Measurements from ENCODE around the gene P2RX7.
A peak's percentile ranks its signal among the peaks of the same experiment; 100 is the strongest.

Gene P2RX7

GRCh38 chr12:121132601-121133481 is at the start of gene P2RX7:
TSS of gene P2RX7 (plus strand) at chr12:121132876. CDS start at chr12:121132971, 95 bp downstream.
- DNase-seq (ENCODE audit: low spot score), result peak; percentile 89

DNA sequence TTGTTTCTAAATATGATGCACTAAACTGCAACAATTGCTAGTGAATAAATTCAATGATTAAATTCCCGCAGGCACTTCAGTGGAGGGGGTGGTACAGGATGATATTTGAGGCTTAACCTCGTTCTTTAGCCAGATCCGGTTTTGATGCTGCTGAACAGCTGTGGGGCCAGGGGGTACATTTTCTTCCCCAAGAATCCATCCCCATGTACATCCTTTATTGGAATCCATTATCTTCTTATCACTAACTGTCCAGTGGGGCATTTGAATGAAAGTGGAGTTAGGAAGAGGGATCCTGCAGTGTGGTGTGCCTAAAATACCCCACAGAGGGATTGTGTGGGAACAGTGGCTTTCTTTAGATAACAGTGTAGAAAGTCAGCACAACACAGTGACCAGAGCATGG is 48.4 kb upstream of the P2RX7 start:
- DNase-seq (ENCODE audit: low spot score), result no peak

DNA sequence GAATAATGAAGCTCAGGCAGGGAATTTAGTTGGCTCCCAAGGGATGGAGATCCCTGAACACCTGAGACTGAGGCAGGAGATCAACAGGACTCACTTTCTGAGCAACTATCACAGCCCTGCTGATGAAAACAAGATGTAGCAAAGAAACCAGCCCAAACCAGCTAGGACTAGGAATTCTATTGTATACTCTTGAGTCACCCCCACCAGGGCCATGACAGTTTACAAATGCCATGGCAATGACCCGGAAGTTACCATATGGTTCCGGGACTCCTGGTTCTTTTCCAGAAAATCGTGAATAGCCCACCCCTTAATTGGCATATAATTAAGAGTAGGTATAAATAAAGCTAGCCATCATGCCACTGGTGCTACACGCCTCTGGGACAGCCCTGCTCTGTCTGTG is 47.6 kb upstream of the P2RX7 start:
- no peak for DNase-seq (ENCODE audit: low spot score)

DNA sequence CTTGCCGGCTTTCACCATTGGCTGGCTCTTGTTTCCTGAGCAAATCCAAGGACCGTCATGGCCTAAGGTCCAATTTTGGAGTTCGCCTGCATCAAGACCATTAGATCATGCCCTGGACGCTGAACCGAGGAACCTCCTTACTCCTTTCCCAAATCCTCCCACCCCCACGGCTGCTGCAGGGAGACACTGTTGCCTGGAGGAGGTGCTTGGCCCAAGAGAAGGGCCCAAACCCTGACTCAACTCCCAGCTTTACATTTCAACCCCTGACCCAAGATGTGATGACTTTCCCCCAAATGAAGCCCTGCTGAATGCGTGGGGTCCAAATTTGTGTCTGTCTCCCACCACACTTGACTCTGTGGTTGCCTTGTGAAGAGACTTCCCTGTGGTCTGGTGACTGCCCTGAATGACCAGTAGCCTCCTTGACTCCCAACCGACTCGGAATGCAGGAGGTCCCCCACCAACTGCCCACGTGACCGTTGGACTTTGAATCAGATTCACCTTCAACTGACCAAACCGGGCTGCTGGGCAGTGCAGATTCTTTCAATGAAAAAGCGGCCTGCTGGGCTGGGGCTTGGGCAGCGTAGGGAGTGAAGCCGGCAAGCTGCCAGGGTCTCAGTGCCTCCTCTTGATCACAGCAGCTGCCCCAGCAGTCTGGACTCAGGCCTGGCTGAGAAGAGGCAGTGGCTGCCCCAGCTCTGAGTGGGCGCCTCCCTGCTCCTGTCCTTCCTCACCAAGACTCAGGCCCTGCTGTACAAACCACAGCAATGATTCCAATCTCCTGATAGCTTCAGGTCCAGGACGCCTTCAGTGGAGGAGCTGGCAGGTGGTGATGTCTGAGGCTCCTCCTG is 46.9 kb upstream of the P2RX7 start:
- no peak for DNase-seq (ENCODE audit: low spot score)

DNA sequence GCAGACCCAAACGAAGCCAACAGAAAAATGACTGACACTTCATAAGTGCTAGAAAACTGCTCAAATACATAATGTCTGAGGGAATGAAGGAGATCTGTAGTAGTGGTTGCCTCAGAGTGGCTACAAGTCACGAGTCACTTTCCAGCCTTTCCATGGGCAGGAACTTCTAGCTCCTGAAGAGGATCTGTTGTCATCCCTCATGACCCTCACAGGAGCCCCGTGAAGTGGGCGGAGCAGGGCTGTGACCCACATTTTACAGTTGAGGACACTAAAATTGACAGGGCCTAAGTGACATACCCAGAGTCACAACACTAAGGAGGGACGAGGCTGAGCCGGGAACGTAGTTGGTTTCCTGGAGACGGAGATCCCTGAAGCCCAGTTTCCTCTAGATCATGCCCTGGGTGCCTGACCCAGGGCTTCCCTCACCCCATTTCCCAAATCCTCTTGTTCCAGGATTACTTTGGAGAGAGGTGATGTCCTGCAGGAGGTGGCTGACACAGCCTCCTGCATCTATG is 45.8 kb upstream of the P2RX7 start:
- no peak for DNase-seq (ENCODE audit: low spot score)

DNA sequence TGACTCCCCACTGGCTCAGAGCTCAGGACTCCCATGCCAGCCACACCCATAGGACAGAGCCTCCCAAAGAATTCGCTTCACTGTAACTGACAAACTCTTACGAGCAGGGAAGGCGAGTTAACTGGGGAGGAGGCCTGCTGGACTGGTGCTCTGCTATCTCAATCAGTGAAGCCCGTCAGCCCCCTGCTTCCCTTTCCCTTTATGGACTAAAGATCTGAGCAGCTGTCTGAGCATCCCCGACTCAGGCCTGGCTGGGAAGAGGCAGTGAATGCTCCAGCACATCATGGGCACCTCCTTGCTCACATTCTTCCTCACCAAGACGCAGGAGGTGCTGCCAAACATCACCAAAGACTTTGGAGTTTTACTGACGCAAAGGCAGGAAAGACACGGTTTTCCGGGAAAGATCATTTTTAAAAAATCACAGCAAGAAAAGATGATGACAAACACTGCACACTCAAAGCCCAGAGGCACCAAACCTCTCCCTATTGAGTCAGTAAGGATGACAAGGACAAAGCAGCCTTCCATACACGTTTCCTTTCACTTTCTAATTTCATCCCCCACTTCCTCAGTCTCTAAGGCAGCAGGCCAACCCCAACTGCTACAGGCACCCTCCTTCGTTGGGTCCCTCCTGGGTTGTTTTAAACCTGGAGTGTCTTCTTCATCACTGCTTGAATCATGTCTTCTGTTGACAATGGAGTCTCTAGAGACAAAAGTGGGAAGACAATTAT is 45.0 kb upstream of the P2RX7 start:
- DNase-seq (ENCODE audit: low spot score), result no peak

DNA sequence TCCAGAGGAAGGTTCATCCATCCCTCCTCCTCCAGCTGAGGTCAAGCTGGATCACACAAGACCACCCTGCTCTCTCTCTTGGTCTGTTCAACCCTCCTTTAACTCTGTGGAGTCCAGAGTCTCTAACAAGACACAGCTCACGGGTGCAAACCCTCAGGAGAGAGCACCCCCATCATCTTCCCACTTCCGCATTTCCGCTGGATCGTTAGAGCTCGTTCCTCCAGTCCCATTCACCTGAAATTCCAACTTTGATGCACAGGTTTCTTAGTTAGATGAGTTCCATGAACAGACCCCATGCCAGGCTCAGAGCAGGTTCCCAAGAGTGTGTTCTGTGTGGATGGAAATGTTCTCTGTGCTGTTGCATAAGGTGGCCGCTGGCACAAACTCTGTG is 44.5 kb upstream of the P2RX7 start:
- no peak for DNase-seq (ENCODE audit: low spot score)

- no peak for DNase-seq (ENCODE audit: low spot score)
These were observed 43.5 kb upstream of the P2RX7 start for GRCh38 chr12:121089031-121089812.

DNA sequence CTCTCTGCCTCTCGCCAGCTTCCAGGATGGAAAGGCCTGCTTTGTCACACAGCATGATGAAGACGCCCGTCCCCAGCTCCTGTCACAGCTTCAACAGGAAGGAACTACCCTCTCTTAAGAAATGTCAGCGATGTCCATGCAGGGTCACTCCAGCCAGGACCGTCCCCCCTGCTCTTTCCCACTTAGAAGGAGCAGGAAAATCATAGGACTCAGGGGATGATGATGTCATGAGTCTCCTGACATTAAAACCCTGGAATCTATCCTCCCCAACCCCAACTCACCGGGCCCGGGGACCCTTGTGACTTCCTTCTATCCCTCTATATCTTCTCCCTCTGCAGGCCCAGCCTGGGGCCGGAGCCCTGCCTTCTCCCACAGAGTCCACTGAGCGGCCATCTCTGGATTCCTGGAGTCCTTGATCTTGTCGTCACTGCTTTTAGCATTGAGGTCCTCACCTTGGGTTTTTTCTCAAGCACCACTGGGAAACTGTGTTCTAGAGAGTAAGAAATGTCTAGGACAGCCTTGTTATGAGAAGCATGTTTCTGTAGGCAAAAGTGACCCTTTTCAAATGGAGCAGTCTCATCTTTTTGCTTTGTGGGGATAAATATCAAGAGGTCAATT is 42.8 kb upstream of the P2RX7 start:
- no peak for DNase-seq (ENCODE audit: low spot score)

DNA sequence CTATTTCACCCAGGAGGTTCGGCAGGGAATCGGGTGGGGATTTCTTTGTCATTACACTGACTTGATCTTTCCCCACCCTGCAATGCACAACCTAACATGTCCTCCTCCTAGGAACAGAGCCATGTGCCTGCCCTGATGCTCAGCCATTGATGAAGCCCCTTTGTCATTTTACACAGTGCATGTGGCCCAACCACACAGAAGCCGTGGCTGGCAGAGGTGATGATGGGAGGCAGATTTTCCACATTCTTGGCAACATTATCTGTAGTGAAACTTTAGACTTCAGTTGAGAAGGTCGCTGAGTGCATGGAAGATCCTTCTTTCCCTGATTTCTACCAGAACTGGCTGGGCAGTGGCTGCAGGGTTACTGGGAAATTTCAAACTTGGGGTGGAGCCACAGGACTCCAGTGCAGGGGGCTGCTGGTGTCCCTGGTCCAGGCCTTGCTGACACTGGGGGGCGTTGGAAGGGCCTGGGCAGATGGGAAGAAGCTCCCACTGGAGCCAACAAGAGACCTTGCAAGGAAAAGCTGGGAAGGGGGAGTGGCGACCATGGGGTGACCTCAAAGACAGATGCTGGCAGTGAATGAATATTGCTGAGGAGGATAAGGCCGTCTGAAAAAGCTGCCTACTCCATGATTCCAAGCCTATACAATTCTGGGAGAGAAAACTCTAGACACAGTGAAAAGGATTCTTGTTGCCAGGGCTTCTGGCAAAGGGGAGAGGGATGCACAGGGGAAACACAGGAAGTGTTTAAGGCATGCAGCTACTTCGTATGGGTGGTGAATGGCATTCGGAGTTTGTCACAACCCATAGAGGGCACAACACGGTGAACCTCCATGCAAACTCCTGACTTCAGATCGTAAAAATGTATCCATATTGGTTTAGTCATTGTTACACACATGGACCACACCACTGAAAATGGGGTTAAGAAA is 41.8 kb upstream of the P2RX7 start:
- DNase-seq (ENCODE audit: low spot score), result no peak

DNA sequence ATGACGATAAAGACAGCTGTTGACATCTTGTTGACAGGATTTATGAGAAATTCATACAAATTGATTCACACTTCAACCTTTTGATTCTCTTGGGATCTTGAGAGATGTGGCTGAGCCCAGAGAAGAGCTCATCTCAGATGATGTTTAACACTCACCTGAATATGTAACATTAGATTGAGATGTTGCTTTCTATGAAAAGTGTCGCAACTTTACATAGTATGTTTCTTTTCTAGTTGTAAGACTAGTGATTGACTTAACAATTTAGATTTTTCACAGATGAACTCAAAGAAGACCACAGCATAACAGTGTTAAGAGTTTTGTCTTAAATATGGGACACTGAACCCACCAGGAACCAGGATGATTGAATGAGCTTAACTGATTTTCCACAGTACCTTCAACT is 40.6 kb upstream of the P2RX7 start:
- no peak for DNase-seq (ENCODE audit: low spot score)

DNA sequence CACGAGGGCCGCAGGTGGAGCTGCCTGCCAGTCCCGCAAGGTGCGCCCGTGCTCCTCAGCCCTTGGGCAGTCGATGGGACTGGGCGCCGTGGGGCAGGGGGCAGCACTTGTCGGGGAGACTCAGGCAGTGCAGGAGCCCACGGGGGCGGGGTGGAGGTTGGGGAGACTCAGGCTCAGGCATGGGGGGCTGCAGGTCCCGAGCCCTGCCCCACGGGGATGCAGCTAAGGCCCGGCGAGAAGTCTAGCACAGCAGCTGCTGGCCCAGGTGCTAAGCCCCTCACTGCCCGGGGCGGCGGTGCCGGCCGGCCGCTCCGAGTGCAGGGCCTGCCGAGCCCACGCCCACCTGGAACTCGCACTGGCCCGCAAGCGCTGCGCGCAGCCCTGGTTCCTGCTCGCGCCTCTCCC is 39.2 kb upstream of the P2RX7 start:
- DNase-seq (ENCODE audit: low spot score), result no peak

GRCh38 chr12:121095544-121096198 is 37.0 kb upstream of the P2RX7 start:
- peak; percentile 64 for DNase-seq (ENCODE audit: low spot score)

DNA sequence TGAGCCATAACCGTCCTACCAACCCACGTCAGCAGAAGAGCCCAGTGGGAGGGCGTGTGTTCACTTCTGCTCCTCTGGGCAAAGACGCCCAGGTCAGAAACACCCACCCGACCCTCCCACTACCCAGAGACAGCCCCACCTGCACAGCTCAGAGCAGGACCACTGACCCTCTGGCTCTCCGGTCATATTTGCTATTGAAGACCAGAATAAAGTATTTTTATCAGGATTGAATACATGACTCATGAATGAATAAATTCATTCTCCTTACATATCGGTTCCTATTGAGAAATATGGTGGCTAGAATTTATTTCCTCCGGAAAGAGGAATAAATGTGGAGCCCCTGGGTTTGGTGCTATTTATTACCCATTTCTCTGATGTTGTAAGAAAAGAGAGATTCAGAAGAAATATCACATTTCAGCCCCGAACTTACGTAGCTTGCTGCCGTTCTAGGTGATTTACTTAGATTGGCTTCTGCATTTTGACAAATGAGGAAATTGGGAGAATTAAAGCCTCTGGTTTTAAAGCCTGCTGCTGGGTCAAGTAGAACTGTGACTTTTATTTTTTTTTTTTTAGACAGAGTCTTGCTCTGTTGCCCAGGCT is 36.4 kb upstream of the P2RX7 start:
- no peak for DNase-seq (ENCODE audit: low spot score)

DNA sequence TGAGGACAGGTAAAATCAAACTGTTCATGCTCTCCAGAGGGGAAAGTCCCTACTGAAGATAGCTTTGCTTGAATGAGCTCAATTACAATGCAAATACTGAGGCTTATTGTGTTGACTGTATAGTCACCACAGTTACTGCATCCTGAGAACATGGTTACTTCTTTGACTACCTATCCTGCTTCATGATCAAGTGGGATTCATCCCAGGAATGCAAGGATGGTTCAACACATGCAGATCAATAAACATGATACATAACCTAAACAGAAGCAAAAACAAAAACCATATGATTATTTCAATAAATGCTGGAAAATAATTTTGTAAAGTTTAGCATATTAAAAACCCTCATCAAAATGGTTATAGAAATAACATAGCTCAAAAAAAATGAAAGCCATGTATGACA is 32.9 kb upstream of the P2RX7 start:
- DNase-seq (ENCODE audit: low spot score), result no peak

DNA sequence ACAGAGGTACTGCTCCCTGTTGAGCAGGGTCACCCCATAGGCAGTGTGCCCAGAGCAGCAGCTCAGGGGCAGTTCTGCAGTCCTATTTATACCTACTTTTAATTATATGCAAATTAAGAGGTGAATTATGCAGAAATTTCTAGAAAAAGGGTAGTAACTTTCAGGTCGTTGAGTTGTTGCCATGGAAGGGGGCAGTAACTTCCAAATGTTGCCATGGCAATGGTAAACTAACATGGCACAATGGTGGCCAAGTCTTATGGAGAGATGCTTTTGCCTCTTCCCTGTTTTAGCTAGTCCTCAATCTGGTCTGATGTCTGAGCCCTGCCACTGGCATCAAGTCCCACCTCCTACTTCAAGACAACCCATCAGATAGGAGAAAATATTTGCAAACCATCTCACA is 30.4 kb upstream of the P2RX7 start:
- DNase-seq (ENCODE audit: low spot score), result no peak

DNA sequence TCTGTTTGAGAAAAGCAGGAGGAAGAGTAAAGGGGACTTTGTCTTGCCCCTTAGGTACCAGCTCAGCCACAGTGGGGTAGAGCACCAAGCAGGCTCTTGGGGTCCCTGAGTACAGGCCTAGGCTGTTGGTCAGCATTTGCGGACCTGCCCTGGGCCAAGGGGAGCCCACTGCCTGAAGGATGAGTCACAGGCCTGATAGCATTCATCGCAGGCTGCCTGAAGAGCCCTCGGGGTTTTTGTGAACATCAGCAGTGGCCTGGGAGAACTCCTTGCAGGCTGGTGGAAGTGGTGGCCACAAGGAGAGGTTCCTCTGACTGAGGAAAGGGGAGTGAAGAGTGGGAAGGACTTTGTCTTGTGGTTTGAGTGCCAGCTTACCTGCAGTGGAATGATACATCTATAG is 25.0 kb upstream of the P2RX7 start:
- no peak for DNase-seq (ENCODE audit: low spot score)

- DNase-seq (ENCODE audit: low spot score), result no peak
These were observed 24.2 kb upstream of the P2RX7 start for GRCh38 chr12:121108492-121108891.

Measured in cerebellar cortex (tissue), 1 donor.